Activated T-helper 17 cell treated with anti-CD3 and anti-CD28 coated beads, Interleukin-2, amount 50 U/mL, for 72 hours (primary cell): ENCODE data around the gene PLAAT4. TPM values are rescaled to one million over a fixed set of nuclear protein-coding genes. Genes with fewer than 3 reads are reported as not detected.
"Not testable (repeated sequence)": the region's sequence is repeated elsewhere in the genome, so short reads cannot be mapped to it uniquely, and the experiment has no call there.

Source experiments
- ATAC-seq: fragments of 150-1000 bp; cut with Tn5 transposase; replicated peaks from 2 replicates; pipeline ENCODE4 v1.10.0; 2021; ENCODE audit warnings: mild to moderate bottlenecking, moderate library complexity
- H3K27ac Mint-ChIP-seq: one replicate; pipeline ENCODE4 v1.8.0; 2022; ENCODE audit warnings: mixed read lengths
- H3K27me3 Mint-ChIP-seq: one replicate; pipeline ENCODE4 v1.8.0; 2022; ENCODE audit warnings: mixed read lengths
- H3K36me3 Mint-ChIP-seq: one replicate; pipeline ENCODE4 v1.8.0; 2022; ENCODE audit warnings: low read depth, mild to moderate bottlenecking, mixed read lengths
- H3K4me1 Mint-ChIP-seq: one replicate; pipeline ENCODE4 v1.8.0; 2022; ENCODE audit warnings: mixed read lengths
- H3K4me3 Mint-ChIP-seq: one replicate; pipeline ENCODE4 v1.8.0; 2022; ENCODE audit warnings: mild to moderate bottlenecking, mixed read lengths
- H3K9me3 Mint-ChIP-seq: one replicate; pipeline ENCODE4 v1.8.0; 2022; ENCODE audit warnings: mixed read lengths
- total RNA-seq, 2 donors: library from RNA; stranded (reverse); gene quantifications; one replicate each; pipeline ENCODE4 v1.2.3, GENCODE V29; 2022

Gene PLAAT4
- total RNA-seq, 2 donors from 2014 or later = 20.7 to 22.1 TPM

DNA sequence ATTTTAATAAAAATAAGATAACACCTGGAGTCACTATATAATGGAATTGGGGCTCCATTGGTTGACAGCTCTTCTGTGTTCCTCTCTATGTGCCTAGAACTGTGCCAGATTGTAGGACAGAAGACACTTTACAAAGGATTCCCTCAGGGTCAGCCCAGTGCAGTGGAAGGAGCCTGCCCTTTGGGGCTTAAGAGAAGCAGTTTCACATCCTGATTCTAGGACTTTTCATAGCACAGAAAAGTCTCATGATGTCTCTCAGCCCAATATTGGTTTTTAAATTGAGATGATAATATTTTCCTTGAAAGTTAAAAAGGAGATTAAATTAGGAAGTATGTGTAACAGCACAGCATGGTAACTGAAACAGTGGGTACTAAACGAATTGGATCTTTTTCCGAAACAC lies 7.1 kb downstream of the PLAAT4 start:
- no peak for ATAC-seq
- H3K36me3 Mint-ChIP-seq = peaks cover 30% of the 10 kb centered on the region
- H3K27ac Mint-ChIP-seq = no peak overlapping the region
- no peak overlapping the region for H3K4me3 Mint-ChIP-seq
- no peaks in the 10 kb centered on the region for H3K9me3 Mint-ChIP-seq
- no peaks in the 10 kb centered on the region for H3K27me3 Mint-ChIP-seq
- H3K4me1 Mint-ChIP-seq = peaks cover 5% of the 10 kb centered on the region

GRCh38 chr11:63547061-63547460 lies 10.5 kb downstream of the PLAAT4 start:
- ATAC-seq = no peak
- no peaks in the 10 kb centered on the region for H3K9me3 Mint-ChIP-seq
- H3K27ac Mint-ChIP-seq = peak overlapping the region; percentile 35
- H3K27me3 Mint-ChIP-seq = no peaks in the 10 kb centered on the region
- peaks cover 30% of the 10 kb centered on the region for H3K36me3 Mint-ChIP-seq
- no peak overlapping the region for H3K4me3 Mint-ChIP-seq
- H3K4me1 Mint-ChIP-seq = peaks cover 5% of the 10 kb centered on the region

DNA sequence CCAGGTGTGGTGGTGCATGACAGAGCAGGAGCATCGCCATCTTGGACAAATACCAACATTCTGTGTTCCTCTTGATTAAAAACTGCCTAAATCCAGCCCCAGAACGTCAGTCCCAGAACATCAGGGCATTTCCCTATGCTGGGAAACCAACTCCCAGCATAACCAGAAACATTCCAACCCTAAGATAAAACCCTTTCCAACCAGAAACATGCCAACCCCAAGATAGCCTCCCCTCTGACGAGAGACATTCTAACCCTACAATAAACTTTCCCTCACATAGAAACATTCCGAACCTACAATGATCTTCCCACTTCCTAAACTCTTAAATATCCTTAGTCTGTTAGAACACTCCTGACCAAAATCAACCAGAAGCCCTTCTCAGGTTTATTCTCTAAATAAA lies 11.6 kb downstream of the PLAAT4 start:
- ATAC-seq = no peak
- Mint-ChIP-seq H3K27me3 (no peaks in the 10 kb centered on the region), H3K36me3 (peaks cover 30% of the 10 kb centered on the region), H3K27ac (no peak overlapping the region), H3K4me1 (peaks cover 8% of the 10 kb centered on the region), H3K9me3 (no peaks in the 10 kb centered on the region), H3K4me3 (no peak overlapping the region)

DNA sequence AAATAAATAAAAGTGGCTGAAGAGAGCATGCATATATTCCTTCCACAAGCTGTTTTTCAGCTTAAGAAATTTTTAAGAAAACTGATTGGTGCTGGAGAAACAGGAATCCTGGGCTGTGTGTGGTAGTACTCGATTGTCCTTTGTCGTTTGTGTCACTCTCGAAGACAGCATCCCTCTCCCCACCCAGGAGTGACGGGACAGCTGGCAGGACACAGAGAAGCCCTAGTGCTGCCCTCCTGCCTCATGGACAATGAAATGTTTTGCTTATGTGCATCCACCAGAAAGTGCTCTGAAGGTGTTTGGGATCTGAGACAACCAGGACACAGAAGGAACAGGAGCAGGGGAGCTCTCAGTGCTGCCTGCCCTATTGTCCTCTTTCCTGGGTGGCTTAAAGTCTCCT lies 12.8 kb downstream of the PLAAT4 start:
- Mint-ChIP-seq H3K9me3 (no peaks in the 10 kb centered on the region), H3K27ac (no peak overlapping the region), H3K4me1 (peaks cover 14% of the 10 kb centered on the region), H3K36me3 (peaks cover 23% of the 10 kb centered on the region), H3K4me3 (no peak overlapping the region), H3K27me3 (no peaks in the 10 kb centered on the region)
- no peak for ATAC-seq

DNA sequence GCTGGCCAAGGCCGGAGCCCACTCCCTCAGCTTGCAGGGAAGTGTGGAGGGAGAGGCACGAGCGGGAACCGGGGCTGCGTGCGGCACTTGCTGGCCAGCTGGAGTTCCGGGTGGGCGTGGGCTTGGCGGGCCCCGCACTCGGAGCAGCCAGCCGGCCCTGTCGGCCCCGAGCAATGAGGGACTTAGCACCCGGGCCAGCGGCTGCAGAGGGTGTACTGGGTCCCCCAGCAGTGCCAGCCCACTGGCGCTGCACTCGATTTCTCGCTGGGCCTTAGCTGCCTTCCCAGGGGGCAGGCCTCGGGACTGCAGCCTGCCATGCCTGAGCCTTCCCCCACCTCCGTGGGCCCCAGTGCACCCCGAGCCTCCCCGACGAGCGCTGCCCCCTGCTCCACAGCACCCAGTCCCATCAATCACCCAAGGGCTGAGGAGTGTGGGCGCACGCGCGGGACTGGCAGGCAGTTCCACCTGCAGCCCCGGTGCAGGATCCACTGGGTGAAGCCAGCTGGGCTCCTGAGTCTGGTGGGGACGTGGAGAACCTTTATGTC lies 13.6 kb downstream of the PLAAT4 start:
- not testable (repeated sequence) for ATAC-seq, H3K27ac Mint-ChIP-seq, H3K27me3 Mint-ChIP-seq, H3K4me3 Mint-ChIP-seq, H3K9me3 Mint-ChIP-seq
- peaks cover 14% of the 10 kb centered on the region for H3K4me1 Mint-ChIP-seq
- peaks cover 20% of the 10 kb centered on the region for H3K36me3 Mint-ChIP-seq

GRCh38 chr11:63551091-63551888 lies 14.7 kb downstream of the PLAAT4 start:
- Mint-ChIP-seq H3K27me3 (no peaks in the 10 kb centered on the region), H3K4me3 (peak overlapping the region; percentile 63), H3K4me1 (peaks cover 14% of the 10 kb centered on the region), H3K9me3 (no peaks in the 10 kb centered on the region), H3K27ac (peak overlapping the region; percentile 75), H3K36me3 (peaks cover 11% of the 10 kb centered on the region)
- ATAC-seq = no peak

GRCh38 chr11:63551889-63552266 lies 15.3 kb downstream of the PLAAT4 start:
- H3K4me3 Mint-ChIP-seq = peak overlapping the region; percentile 63
- peaks cover 14% of the 10 kb centered on the region for H3K4me1 Mint-ChIP-seq
- no peak overlapping the region for H3K27ac Mint-ChIP-seq
- no peaks in the 10 kb centered on the region for H3K27me3 Mint-ChIP-seq
- H3K9me3 Mint-ChIP-seq = no peaks in the 10 kb centered on the region
- H3K36me3 Mint-ChIP-seq = peaks cover 5% of the 10 kb centered on the region
- ATAC-seq = no peak

DNA sequence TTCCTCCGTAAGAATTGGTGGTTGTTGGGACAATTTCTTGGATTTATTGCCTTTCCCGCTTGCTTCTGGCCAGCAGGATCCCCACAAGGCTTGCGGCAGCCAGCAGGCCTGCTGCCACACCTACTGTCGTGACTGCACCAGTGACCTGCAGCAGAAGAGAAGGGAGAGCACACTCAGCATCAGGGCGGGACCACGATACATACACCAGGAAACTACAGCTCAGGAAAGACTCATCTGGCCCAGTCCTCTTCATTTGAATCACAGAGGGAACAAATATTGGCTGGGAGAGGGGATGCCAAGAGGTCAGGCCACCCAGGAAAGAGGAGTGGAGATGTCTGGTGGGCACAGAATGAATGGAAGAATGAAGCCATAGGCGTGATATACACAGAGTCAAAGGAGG lies 16.3 kb downstream of the PLAAT4 start:
- Mint-ChIP-seq H3K4me1 (peaks cover 14% of the 10 kb centered on the region), H3K4me3 (peak overlapping the region; percentile 84), H3K27ac (peak overlapping the region; percentile 57), H3K9me3 (no peaks in the 10 kb centered on the region), H3K27me3 (no peaks in the 10 kb centered on the region), H3K36me3 (no peaks in the 10 kb centered on the region)
- ATAC-seq = no peak

DNA sequence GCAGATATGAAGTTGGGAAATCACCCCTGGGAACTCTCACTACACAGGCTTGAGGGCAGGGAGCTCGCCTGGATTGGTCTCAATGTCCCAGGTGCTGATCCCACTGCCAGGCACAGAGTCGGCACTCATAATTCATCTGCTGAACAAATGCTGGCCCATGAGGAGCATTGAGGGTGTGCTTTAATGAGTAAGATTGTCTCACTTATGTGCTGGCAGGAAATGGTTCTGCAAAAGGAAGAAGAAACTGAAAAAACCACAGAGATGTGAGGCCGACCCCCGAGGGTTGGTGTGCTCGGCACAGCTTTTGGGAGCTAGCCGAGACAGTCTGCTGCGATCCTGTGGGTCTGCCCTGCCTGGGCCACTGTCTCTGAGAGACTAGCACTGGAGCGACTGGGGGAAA lies 17.2 kb downstream of the PLAAT4 start:
- Mint-ChIP-seq H3K27me3 (no peaks in the 10 kb centered on the region), H3K36me3 (no peaks in the 10 kb centered on the region), H3K9me3 (no peaks in the 10 kb centered on the region), H3K4me1 (peaks cover 14% of the 10 kb centered on the region), H3K27ac (peak overlapping the region; percentile 93), H3K4me3 (peak overlapping the region; percentile 84)
- peak; percentile 96 for ATAC-seq

DNA sequence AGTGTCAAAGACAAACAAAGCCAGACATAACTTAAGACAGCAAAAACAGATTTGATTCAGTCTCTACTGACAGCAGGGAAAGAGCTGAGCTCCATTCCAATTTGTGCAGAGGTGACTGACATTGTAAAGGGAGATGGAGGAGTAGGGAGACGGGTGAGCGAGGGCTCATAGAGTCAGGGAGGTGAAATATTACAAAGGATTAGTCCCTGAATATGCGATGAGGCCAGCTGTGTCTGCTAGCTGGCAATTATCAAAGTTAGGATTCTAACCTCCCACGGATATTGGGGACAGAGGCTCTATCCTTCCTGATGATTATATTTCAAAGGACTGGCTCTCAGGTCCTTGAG lies 18.2 kb downstream of the PLAAT4 start:
- H3K27me3 Mint-ChIP-seq = no peaks in the 10 kb centered on the region
- H3K4me3 Mint-ChIP-seq = no peak overlapping the region
- H3K27ac Mint-ChIP-seq = peak overlapping the region; percentile 58
- no peaks in the 10 kb centered on the region for H3K9me3 Mint-ChIP-seq
- no peaks in the 10 kb centered on the region for H3K36me3 Mint-ChIP-seq
- ATAC-seq = no peak
- H3K4me1 Mint-ChIP-seq = peaks cover 14% of the 10 kb centered on the region

GRCh38 chr11:63556404-63557013 lies 19.9 kb downstream of the PLAAT4 start:
- Mint-ChIP-seq H3K27ac (no peak overlapping the region), H3K9me3 (no peaks in the 10 kb centered on the region), H3K4me3 (no peak overlapping the region), H3K4me1 (peaks cover 14% of the 10 kb centered on the region), H3K27me3 (no peaks in the 10 kb centered on the region), H3K36me3 (no peaks in the 10 kb centered on the region)
- ATAC-seq = no peak

DNA sequence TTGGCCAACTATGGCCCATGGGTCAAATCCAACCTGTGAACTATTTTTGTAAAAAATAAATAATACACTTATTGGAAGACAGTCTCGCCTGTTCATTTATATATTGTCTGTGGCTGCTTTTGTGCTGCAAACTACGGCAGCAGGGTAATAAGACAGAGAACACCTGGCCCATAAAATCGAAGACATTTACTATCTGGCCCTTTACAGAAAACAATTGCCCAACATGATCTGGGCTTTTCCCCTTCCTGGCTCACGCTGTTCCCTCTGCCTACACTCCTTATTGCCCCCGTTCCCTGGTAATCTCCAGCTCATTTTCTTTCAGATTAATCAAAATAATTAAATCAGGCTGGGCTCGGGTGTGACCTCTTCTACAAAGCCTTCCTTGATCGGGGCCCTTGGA lies 21.0 kb downstream of the PLAAT4 start:
- Mint-ChIP-seq H3K4me1 (peaks cover 13% of the 10 kb centered on the region), H3K27me3 (no peaks in the 10 kb centered on the region), H3K36me3 (no peaks in the 10 kb centered on the region), H3K27ac (no peak overlapping the region), H3K4me3 (no peak overlapping the region), H3K9me3 (no peaks in the 10 kb centered on the region)
- ATAC-seq = no peak

GRCh38 chr11:63558459-63559157 lies 22.0 kb downstream of the PLAAT4 start:
- Mint-ChIP-seq H3K27me3 (no peaks in the 10 kb centered on the region), H3K36me3 (no peaks in the 10 kb centered on the region), H3K27ac (no peak overlapping the region), H3K4me3 (no peak overlapping the region), H3K9me3 (no peaks in the 10 kb centered on the region), H3K4me1 (peaks cover 8% of the 10 kb centered on the region)
- no peak for ATAC-seq

GRCh38 chr11:63560506-63561180 lies 24.0 kb downstream of the PLAAT4 start:
- no peaks in the 10 kb centered on the region for H3K9me3 Mint-ChIP-seq
- no peaks in the 10 kb centered on the region for H3K36me3 Mint-ChIP-seq
- peaks cover 14% of the 10 kb centered on the region for H3K4me1 Mint-ChIP-seq
- no peak for ATAC-seq
- H3K4me3 Mint-ChIP-seq = no peak overlapping the region
- H3K27me3 Mint-ChIP-seq = no peaks in the 10 kb centered on the region
- H3K27ac Mint-ChIP-seq = peak overlapping the region; percentile 58
